Metanephros (tissue), 2 donors: ENCODE measurements around the gene CXCR5. TPM values are rescaled to one million over a fixed set of nuclear protein-coding genes. Genes with fewer than 3 reads are reported as not detected.

Experiments
- small RNA-seq: library from RNA; depleted of rRNA; stranded (forward); fragments of <200 nt; gene quantifications from one replicate; pipeline ENCODE3, GENCODE V24; 2014; ENCODE audit warnings: low replicate concordance
- total RNA-seq: library from RNA; depleted of rRNA; stranded (reverse); fragments of >200 nt; gene quantifications from one replicate; pipeline ENCODE4 v1.2.3, GENCODE V29; 2014

The CXCR5 gene, protein sequence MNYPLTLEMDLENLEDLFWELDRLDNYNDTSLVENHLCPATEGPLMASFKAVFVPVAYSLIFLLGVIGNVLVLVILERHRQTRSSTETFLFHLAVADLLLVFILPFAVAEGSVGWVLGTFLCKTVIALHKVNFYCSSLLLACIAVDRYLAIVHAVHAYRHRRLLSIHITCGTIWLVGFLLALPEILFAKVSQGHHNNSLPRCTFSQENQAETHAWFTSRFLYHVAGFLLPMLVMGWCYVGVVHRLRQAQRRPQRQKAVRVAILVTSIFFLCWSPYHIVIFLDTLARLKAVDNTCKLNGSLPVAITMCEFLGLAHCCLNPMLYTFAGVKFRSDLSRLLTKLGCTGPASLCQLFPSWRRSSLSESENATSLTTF
- total RNA-seq: 0.06 TPM

DNA sequence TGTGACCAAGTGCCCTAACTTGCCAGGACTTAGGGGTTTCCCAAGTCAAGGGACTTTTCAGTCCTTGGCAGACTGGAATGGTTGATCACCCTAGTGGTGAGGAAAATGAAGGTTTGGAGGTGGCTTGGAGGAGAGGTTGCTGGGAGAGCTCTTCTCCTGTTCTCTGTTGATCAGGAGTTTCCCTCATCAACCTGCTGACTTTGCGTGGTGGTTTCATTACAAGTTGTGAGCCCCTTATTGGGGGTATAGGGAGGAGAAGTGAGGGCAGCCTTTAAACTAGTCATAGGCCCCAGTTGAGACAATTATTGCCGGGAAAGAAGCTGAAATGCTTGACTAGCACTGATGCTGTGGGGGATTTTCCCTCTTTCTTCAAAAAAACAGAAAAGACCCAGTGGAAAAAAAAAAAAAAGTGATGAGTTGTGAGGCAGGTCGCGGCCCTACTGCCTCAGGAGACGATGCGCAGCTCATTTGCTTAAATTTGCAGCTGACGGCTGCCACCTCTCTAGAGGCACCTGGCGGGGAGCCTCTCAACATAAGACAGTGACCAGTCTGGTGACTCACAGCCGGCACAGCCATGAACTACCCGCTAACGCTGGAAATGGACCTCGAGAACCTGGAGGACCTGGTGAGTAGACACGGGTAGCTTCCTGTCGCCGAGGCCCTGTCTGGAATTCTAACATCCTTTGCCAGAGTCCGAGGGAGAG is at the start of gene CXCR5:
CXCR5 (plus strand) TSS at position 525 of the 704 bp plus-strand sequence; CDS start at position 575, 50 bp downstream.

Small RNAs within 50 kb of the gene (small RNA-seq; reads per million reads assigned to genes)
- gene MIR4492: not detected
- not detected for gene RF00019
- not detected for gene RN7SL688P

Other genes with a start within 250 kb of the CXCR5 start
- gene TREH, start 204.2 kb upstream of the CXCR5 start, total RNA-seq: 2.0 TPM
- gene DDX6, start 92.7 kb upstream of the CXCR5 start, total RNA-seq: 149 TPM
- 31.4 TPM for gene BCL9L, start 42.0 kb downstream of the CXCR5 start, total RNA-seq
- gene UPK2, start 72.4 kb downstream of the CXCR5 start, total RNA-seq: 7.9 TPM
- not detected for gene FOXR1, start 87.9 kb downstream of the CXCR5 start, total RNA-seq
- gene CENATAC, start 114.2 kb downstream of the CXCR5 start, total RNA-seq: 30.3 TPM
- 541 TPM for gene RPS25, start 134.5 kb downstream of the CXCR5 start, total RNA-seq
- 58.5 TPM for gene TRAPPC4, start 134.9 kb downstream of the CXCR5 start, total RNA-seq
- 35.3 TPM for gene SLC37A4, start 147.0 kb downstream of the CXCR5 start, total RNA-seq
- gene HYOU1, start 173.3 kb downstream of the CXCR5 start, total RNA-seq: 64.1 TPM
- gene VPS11, start 183.9 kb downstream of the CXCR5 start, total RNA-seq: 40.3 TPM
- gene HMBS, start 201.0 kb downstream of the CXCR5 start, total RNA-seq: 19.7 TPM
- gene DPAGT1, start 218.0 kb downstream of the CXCR5 start, total RNA-seq: 20.0 TPM
- gene C2CD2L, start 223.5 kb downstream of the CXCR5 start, total RNA-seq: 6.9 TPM
- 26.6 TPM for gene HINFP, start 237.7 kb downstream of the CXCR5 start, total RNA-seq